Measurements from ENCODE around the gene DDAH2.

GRCh38 chr6:31687321-31687720 lies 41.8 kb downstream of the DDAH2 start:
- TF ChIP-seq CTCF (conservative IDR thresholded peaks at IDR 0.05; ENCODE audit: low read depth, low read length) (no peak), EZH2 (IDR thresholded peaks at IDR 0.05; ENCODE audit: borderline replicate concordance, low read depth, low read length, poor library complexity, severe bottlenecking) (no peak)

All from A673 (cell line).